Kidney (tissue), 14 donors: Measurements from ENCODE around the gene C1orf56. TPM values are rescaled to one million over a fixed set of nuclear protein-coding genes. Genes with fewer than 3 reads are reported as not detected.

Experiments used
- DNase-seq, 5 donors: peaks; one replicate each; pipeline ENCODE4 v3.0.0-alpha.2; 2013 to 2020
- FAIRE-seq: peaks from 2 replicates; lab custom pipeline; 2012; peaks lifted over from hg19 to GRCh38; lab: Jason Lieb, UNC
- H3K27ac ChIP-seq, 2 donors: one replicate each; pipeline ENCODE4 v1.7.0; 2013; ENCODE audit warnings: low read depth in 2 of 2, low read length in 2 of 2, inconsistent platforms in 1 of 2
- H3K27me3 ChIP-seq: one replicate; pipeline ENCODE4 v1.7.1; 2013; ENCODE audit warnings: low read length, inconsistent platforms; ENCODE audit not compliant: control insufficient read depth, insufficient read depth
- H3K36me3 ChIP-seq, 3 donors: one replicate each; pipeline versions ENCODE4 v1.7.0 to v1.7.1; 2013; ENCODE audit warnings: low read length in 3 of 3, control low read depth in 1 of 3, inconsistent platforms in 1 of 3; ENCODE audit not compliant: insufficient read depth in 3 of 3, control insufficient read depth in 2 of 3
- H3K4me1 ChIP-seq, 3 donors: one replicate each; pipeline versions ENCODE4 v1.7.0 to v1.7.1; 2013; ENCODE audit warnings: low read length in 3 of 3, inconsistent platforms in 1 of 3, low read depth in 1 of 3; ENCODE audit not compliant: control insufficient read depth in 2 of 3, insufficient read depth in 2 of 3
- H3K4me3 ChIP-seq, 3 donors: one replicate each; pipeline versions ENCODE4 v1.7.0 to v1.8.1; 2013; ENCODE audit warnings: low read length in 3 of 3, control low read depth in 1 of 3, inconsistent platforms in 1 of 3
- H3K9ac ChIP-seq, 3 donors: one replicate each; pipeline versions ENCODE4 v1.7.0 to v1.7.1; 2013; ENCODE audit warnings: low read length in 3 of 3, control low read depth in 1 of 3, inconsistent platforms in 1 of 3
- H3K9me3 ChIP-seq, 3 donors: one replicate each; pipeline versions ENCODE4 v1.7.0 to v1.7.1; 2013; ENCODE audit warnings: low read length in 3 of 3, control low read depth in 1 of 3, inconsistent platforms in 1 of 3; ENCODE audit not compliant: control insufficient read depth in 2 of 3, insufficient read depth in 1 of 3
- intact Hi-C: fragments of 100-400 bp; cut with DNase I; formaldehyde crosslinking; loops from one replicate; pipeline ENCODE4 v1.11.1; 2022
- polyA plus RNA-seq: library from polyadenylated mRNA; stranded (reverse); fragments of 350-450 nt; fragmentation: Illumina TruSeq; extraction: RNeasy Lipid Tissue Mini Kit (QIAGEN cat#74804); gene quantifications from one replicate; pipeline ENCODE4 v1.2.3, GENCODE V29; 2014; ENCODE audit warnings: low read depth, low replicate concordance; ENCODE audit not compliant: insufficient read depth
- total RNA-seq: library from RNA; stranded (reverse); fragmentation: NEBNext Ultra II Directional; extraction: Animal tissue kit (Norgen Biotek cat#: 25700); gene quantifications from one replicate; pipeline ENCODE4 v1.2.1, GENCODE V29; 2021
- TF ChIP-seq, protein P1 (sequence below): IDR thresholded peaks from 3 replicates; pipeline ENCODE4 v1.5.1; 2012; ENCODE audit warnings: mild to moderate bottlenecking, moderate library complexity, borderline replicate concordance; ENCODE audit not compliant: insufficient read depth; ENCODE audit errors: extremely low read depth
- donor health status: control.
- donor health status: control.
- donor health status: control.
- donor health status: control.
- donor health status: control.
- donor health status: DM: yes; HTN: yes; CAD: no.
- donor health status: Normal renal cell carcinoma (clear cell type).

The C1orf56 gene
- total and polyA plus RNA-seq, 2 donors from 2014 or later: 6.2 to 12.8 TPM

DNA sequence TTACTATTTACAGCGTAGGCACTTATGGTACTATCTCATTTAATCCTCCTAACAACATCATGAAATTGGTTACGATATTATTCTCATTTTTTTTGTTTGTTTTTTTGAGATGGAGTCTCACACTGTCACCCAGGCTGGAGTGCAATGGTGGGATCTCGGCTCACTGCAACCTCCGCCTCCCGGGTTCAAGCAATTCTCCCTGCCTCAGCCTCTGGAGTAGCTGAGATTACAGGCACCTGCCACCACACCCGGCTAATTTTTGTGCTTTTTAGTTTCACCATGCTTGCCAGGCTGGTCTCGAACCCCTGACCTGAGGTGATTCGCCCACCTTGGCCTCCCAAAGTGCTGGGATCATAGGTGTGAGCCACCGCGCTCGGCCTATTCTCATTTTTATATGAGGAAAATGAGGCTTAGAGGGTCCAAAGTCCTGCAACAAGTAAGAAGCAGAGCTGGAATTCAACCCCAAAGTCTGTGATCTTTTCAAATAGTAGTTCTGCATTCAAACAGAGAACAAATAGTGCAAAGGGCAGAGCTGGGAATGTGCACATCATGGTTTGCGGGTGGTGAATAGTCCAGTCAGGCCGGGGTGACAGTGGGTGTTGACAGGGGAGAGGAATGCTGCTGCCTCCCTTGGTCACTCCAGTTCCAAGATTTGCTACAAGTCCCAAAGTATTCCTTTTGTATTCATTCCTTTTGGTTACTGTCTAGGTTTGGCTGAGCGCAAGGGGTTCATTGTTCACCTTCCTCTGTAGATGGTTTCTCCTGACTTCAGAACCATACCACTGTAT lies 34.7 kb upstream of the C1orf56 start:
- Histone ChIP-seq H3K27ac (peak overlapping the region; percentile 47 to 76), H3K4me1 (peaks cover 2 to 14% (median 8%) of the 10 kb centered on the region in 3 donors), H3K9ac (no peak overlapping the region), H3K36me3 (peaks cover 0 to 3% (median 0%) of the 10 kb centered on the region in 3 donors), H3K27me3 (no peaks in the 10 kb centered on the region), H3K9me3 (no peaks in the 10 kb centered on the region), H3K4me3 (peak overlapping the region in 2 of 3 donors; percentile 6 to 9)
- intact Hi-C loops: no loop called here
- FAIRE-seq: no peak
- TF ChIP-seq, protein P1, sequence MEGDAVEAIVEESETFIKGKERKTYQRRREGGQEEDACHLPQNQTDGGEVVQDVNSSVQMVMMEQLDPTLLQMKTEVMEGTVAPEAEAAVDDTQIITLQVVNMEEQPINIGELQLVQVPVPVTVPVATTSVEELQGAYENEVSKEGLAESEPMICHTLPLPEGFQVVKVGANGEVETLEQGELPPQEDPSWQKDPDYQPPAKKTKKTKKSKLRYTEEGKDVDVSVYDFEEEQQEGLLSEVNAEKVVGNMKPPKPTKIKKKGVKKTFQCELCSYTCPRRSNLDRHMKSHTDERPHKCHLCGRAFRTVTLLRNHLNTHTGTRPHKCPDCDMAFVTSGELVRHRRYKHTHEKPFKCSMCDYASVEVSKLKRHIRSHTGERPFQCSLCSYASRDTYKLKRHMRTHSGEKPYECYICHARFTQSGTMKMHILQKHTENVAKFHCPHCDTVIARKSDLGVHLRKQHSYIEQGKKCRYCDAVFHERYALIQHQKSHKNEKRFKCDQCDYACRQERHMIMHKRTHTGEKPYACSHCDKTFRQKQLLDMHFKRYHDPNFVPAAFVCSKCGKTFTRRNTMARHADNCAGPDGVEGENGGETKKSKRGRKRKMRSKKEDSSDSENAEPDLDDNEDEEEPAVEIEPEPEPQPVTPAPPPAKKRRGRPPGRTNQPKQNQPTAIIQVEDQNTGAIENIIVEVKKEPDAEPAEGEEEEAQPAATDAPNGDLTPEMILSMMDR: no peak
- DNase-seq: peak in 2 of 5 donors; percentile 42 to 62

DNA sequence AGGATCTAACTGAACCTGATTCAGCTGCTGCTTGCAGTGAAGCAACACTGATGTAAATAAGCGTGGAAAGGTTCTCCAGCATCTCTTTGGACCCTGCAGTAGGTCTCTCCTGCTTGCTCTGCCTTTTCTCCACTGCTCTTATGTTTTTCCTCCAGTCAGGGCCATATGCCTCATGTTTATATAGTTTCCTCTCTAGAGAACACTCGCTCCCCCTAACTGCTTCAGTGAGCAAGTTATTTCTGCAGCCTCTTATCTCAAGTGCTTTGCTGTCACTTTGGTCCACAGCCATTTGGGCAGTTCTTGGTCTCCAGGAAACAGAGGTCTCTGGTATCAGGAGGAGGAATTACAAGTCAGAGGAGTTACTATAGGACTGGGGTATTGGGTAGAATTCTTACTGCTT lies 34.0 kb upstream of the C1orf56 start:
- TF ChIP-seq, protein P1: no peak
- H3K4me3 ChIP-seq: peak overlapping the region in 2 of 3 donors; percentile 6 to 9
- FAIRE-seq (no peak), DNase-seq (peak in 4 of 5 donors; percentile 44 to 94 (median 68))
- peak overlapping the region in 1 of 3 donors; percentile 12 for H3K9ac ChIP-seq
- intact Hi-C loops: no loop called here
- H3K27me3 ChIP-seq: no peaks in the 10 kb centered on the region
- peaks cover 0 to 14% (median 7%) of the 10 kb centered on the region in 3 donors for H3K4me1 ChIP-seq
- no peaks in the 10 kb centered on the region for H3K9me3 ChIP-seq
- peak overlapping the region; percentile 47 to 76 for H3K27ac ChIP-seq
- peaks cover 0 to 8% (median 5%) of the 10 kb centered on the region in 3 donors for H3K36me3 ChIP-seq

- H3K4me1 ChIP-seq: peaks cover 0 to 10% (median 0%) of the 10 kb centered on the region in 3 donors
- peaks cover 8 to 28% (median 13%) of the 10 kb centered on the region in 3 donors for H3K36me3 ChIP-seq
- H3K9me3 ChIP-seq: no peaks in the 10 kb centered on the region
- DNase-seq (peak; percentile 78 to 88 (median 81)), FAIRE-seq (no peak)
- no peaks in the 10 kb centered on the region for H3K27me3 ChIP-seq
- peak overlapping the region in 1 of 2 donors; percentile 6 for H3K27ac ChIP-seq
- H3K9ac ChIP-seq: no peak overlapping the region
- intact Hi-C loops: no loop called here
- no peak overlapping the region for H3K4me3 ChIP-seq
- TF ChIP-seq, protein P1: peak; percentile 68
Measured at GRCh38 chr1:151024540-151025146, 22.9 kb upstream of the C1orf56 start.
